GM18868 (cell line): ENCODE results near the gene NKAIN4.
A peak's percentile ranks its signal among the peaks of the same experiment; 100 is the strongest.

ENCODE experiments used
- ATAC-seq: cut with Tn5 transposase; IDR thresholded peaks from one replicate; pipeline ENCODE4 v1.9.1; 2021; ENCODE audit warnings: mild to moderate bottlenecking, moderate library complexity; ENCODE audit not compliant: unreplicated experiment

The NKAIN4 gene

GRCh38 chr20:63274381-63275228, 20.3 kb upstream of the NKAIN4 start:
- ATAC-seq = no peak

- ATAC-seq = no peak
Observed at GRCh38 chr20:63273635-63274380, 19.5 kb upstream of the NKAIN4 start.

GRCh38 chr20:63273059-63273579, 18.9 kb upstream of the NKAIN4 start:
- no peak for ATAC-seq

- ATAC-seq = peak; percentile 94
Observed at GRCh38 chr20:63272105-63273058, 18.1 kb upstream of the NKAIN4 start, which contains the start of gene ARFGAP1. ARFGAP1 (plus strand) TSS chr20:63272813; CDS start chr20:63275581, 2,768 bp downstream.

- no peak for ATAC-seq
Observed at GRCh38 chr20:63270606-63271325, 16.5 kb upstream of the NKAIN4 start.

GRCh38 chr20:63269724-63270123, 15.5 kb upstream of the NKAIN4 start:
- ATAC-seq = no peak

GRCh38 chr20:63268671-63269439, 14.6 kb upstream of the NKAIN4 start:
- ATAC-seq = no peak

GRCh38 chr20:63268256-63268655, 14.0 kb upstream of the NKAIN4 start:
- ATAC-seq = no peak

- no peak for ATAC-seq
Observed at GRCh38 chr20:63267691-63268090, 13.4 kb upstream of the NKAIN4 start.

- no peak for ATAC-seq
Observed at GRCh38 chr20:63265891-63266515, 11.7 kb upstream of the NKAIN4 start.

- ATAC-seq = no peak
Observed at GRCh38 chr20:63264519-63264918, 10.3 kb upstream of the NKAIN4 start.

- ATAC-seq = no peak
Observed at GRCh38 chr20:63264000-63264399, 9.7 kb upstream of the NKAIN4 start.

- ATAC-seq = no peak
Observed at GRCh38 chr20:63262836-63263235, 8.6 kb upstream of the NKAIN4 start.

- no peak for ATAC-seq
Observed at GRCh38 chr20:63261795-63262528, 7.7 kb upstream of the NKAIN4 start.

GRCh38 chr20:63261060-63261794, 7.0 kb upstream of the NKAIN4 start:
- ATAC-seq = no peak

- ATAC-seq = no peak
Observed at GRCh38 chr20:63260521-63260920, 6.3 kb upstream of the NKAIN4 start.

GRCh38 chr20:63259734-63260460, 5.6 kb upstream of the NKAIN4 start:
- ATAC-seq = no peak
